HCT116 (cell line): Measurements from ENCODE around the gene ERBB3. TPM values are rescaled to one million over a fixed set of nuclear protein-coding genes. Genes with fewer than 3 reads are reported as not detected.

Source experiments
- ATAC-seq: fragments of 200-7000 bp; cut with Tn5 transposase; 2 replicates; pipeline ENCODE4 v1.9.1; 2020; ENCODE audit warnings: mild to moderate bottlenecking, moderate library complexity
- BruUV-seq: library from RNA; stranded (reverse); fragments of 400-500 nt; replicated peaks from 2 replicates; lab custom pipeline; 2021; lab: Mats Ljungman, UMichigan
- CTCF ChIA-PET: fragments of 300-600 bp; sonication (Branson Sonifier 250); formaldehyde crosslinking; loops from one replicate; lab custom pipeline; 2021; ENCODE audit warnings: antibody characterized with exemption; lab: Charles Lee
- POLR2A ChIA-PET: fragments of 300-600, 350-600 bp; sonication (Branson Sonifier 250); formaldehyde crosslinking; loops from one replicate; lab custom pipeline; 2021; ENCODE audit warnings: antibody characterized with exemption; lab: Charles Lee
- RAD21 ChIA-PET, 2 experiments: fragments of 300-600 bp; sonication (Branson Sonifier 250); formaldehyde crosslinking; loops; one replicate each; lab custom pipeline; 2023; ENCODE audit warnings: low total read pairs in 2 of 2; ENCODE audit not compliant: uncharacterized antibody in 2 of 2, unreplicated experiment in 2 of 2, low non-redundant PET in 1 of 2; lab: Charles Lee
- DNase-seq: peaks from one replicate; pipeline ENCODE4 v3.0.0-alpha.2; 2010; ENCODE audit warnings: low read depth, low spot score
- H2AFZ ChIP-seq: fragments of 200-600 bp; shearing (Covaris generic), sonication (generic); 2 replicates; pipeline ENCODE4 v1.6.1; 2017; ENCODE audit warnings: low read depth, mixed run types, mixed read lengths, antibody characterized with exemption, low read length; ENCODE audit not compliant: poor library complexity, severe bottlenecking
- H3K27ac ChIP-seq: 2 replicates; pipeline ENCODE4 v1.5.1; 2012; ENCODE audit warnings: low read depth, low read length
- H3K27me3 ChIP-seq: fragments of 200-600 bp; sonication (generic); 2 replicates; pipeline ENCODE4 v1.6.1; 2016; ENCODE audit warnings: mixed run types, low read length, mixed read lengths; ENCODE audit not compliant: insufficient read depth
- H3K36me3 ChIP-seq, 2 experiments: fragments of 200-500 bp in 1 of 2; fragments of 200-600 bp in 1 of 2; sonication (Bioruptor generic) in 1 of 2; sonication (generic) in 1 of 2; 2 replicates each; pipeline versions ENCODE4 v1.5.1 to v1.6.1; 2014 to 2016; ENCODE audit warnings: low read length in 2 of 2, inconsistent platforms in 1 of 2, mixed read lengths in 1 of 2, mixed run types in 1 of 2; ENCODE audit not compliant: insufficient read depth in 2 of 2, control insufficient read depth in 1 of 2
- H3K4me1 ChIP-seq, 2 experiments: fragments of 200-600 bp in 1 of 2; sonication (generic) in 1 of 2; 2 replicates each; pipeline versions ENCODE4 v1.5.1 to v1.6.1; 2012 to 2017; ENCODE audit warnings: low read length in 2 of 2, inconsistent platforms in 1 of 2, mild to moderate bottlenecking in 1 of 2, mixed read lengths in 1 of 2, mixed run types in 1 of 2, moderate library complexity in 1 of 2; ENCODE audit not compliant: insufficient read depth in 2 of 2, control insufficient read depth in 1 of 2
- H3K4me2 ChIP-seq: fragments of 200-600 bp; sonication (generic); 2 replicates; pipeline ENCODE4 v1.6.1; 2017; ENCODE audit warnings: mixed run types, low read length, mixed read lengths
- H3K4me3 ChIP-seq, 2 experiments: fragments of 200-600 bp in 1 of 2; sonication (generic) in 1 of 2; replicated peaks in 1 of 2; 2 replicates each; pipeline ENCODE4 v1.5.1; 2011 to 2016; ENCODE audit warnings: low read length in 2 of 2, control low read depth in 1 of 2, low read depth in 1 of 2, mild to moderate bottlenecking in 1 of 2, mixed read lengths in 1 of 2, mixed run types in 1 of 2
- H3K79me2 ChIP-seq: fragments of 200-600 bp; sonication (generic); 2 replicates; pipeline ENCODE4 v1.6.1; 2017; ENCODE audit warnings: mild to moderate bottlenecking, mixed run types, low read length, moderate library complexity, mixed read lengths; ENCODE audit not compliant: insufficient read depth
- H3K9ac ChIP-seq: fragments of 200-600 bp; sonication (generic); 2 replicates; pipeline ENCODE4 v1.6.1; 2016; ENCODE audit warnings: low read length, mixed read lengths
- H3K9me2 ChIP-seq: fragments of 200-600 bp; sonication (generic), shearing (Covaris generic); 2 replicates; pipeline ENCODE4 v1.6.1; 2017; ENCODE audit warnings: mixed run types, mild to moderate bottlenecking, moderate library complexity; ENCODE audit not compliant: insufficient read depth
- H3K9me3 ChIP-seq, 2 experiments: fragments of 200-500 bp in 1 of 2; fragments of 200-600 bp in 1 of 2; sonication (Bioruptor generic) in 1 of 2; sonication (generic) in 1 of 2; 2 replicates each; pipeline ENCODE4 v1.6.1; 2014 to 2017; ENCODE audit warnings: low read length in 2 of 2, mixed read lengths in 2 of 2, inconsistent platforms in 1 of 2, low read depth in 1 of 2, mild to moderate bottlenecking in 1 of 2, mixed run types in 1 of 2, moderate library complexity in 1 of 2; ENCODE audit not compliant: control insufficient read depth in 1 of 2, insufficient read depth in 1 of 2
- H4K20me1 ChIP-seq: fragments of 200-600 bp; sonication (generic), shearing (Covaris generic); 2 replicates; pipeline ENCODE4 v1.6.1; 2017; ENCODE audit warnings: mixed run types, mild to moderate bottlenecking, moderate library complexity; ENCODE audit not compliant: insufficient read depth
- CBX3 ChIP-seq: IDR thresholded peaks from 2 replicates; pipeline ENCODE4 v1.6.1; 2012; ENCODE audit warnings: low read depth
- CTCF ChIP-seq, 3 experiments: fragments of 200-600 bp in 1 of 3; sonication (generic) in 1 of 3; IDR thresholded peaks in 2 of 3; conservative IDR thresholded peaks in 1 of 3; 2 replicates each; pipeline ENCODE4 v1.5.1; 2012 to 2017; ENCODE audit warnings: low read depth in 2 of 3, low read length in 2 of 3, antibody characterized with exemption in 1 of 3, borderline replicate concordance in 1 of 3, control low read depth in 1 of 3, mild to moderate bottlenecking in 1 of 3, mixed read lengths in 1 of 3, mixed run types in 1 of 3, moderate library complexity in 1 of 3; ENCODE audit not compliant: insufficient read depth in 1 of 3
- FOSL1 ChIP-seq: IDR thresholded peaks from 2 replicates; pipeline ENCODE4 v1.6.1; 2012; ENCODE audit warnings: low read depth
- MAX ChIP-seq: IDR thresholded peaks from 2 replicates; pipeline ENCODE4 v1.6.1; 2012
- POLR2A ChIP-seq: IDR thresholded peaks from 2 replicates; pipeline ENCODE4 v1.7.0; 2011; ENCODE audit warnings: borderline replicate concordance; ENCODE audit not compliant: insufficient read depth, insufficient read length; ENCODE audit errors: extremely low read depth
- POLR2AphosphoS5 ChIP-seq: IDR thresholded peaks from 2 replicates; pipeline ENCODE4 v1.6.1; 2011; ENCODE audit warnings: mild to moderate bottlenecking, low read depth, low read length, moderate library complexity
- SIN3A ChIP-seq: IDR thresholded peaks from 2 replicates; pipeline ENCODE4 v1.6.1; 2012; ENCODE audit warnings: low read depth
- SP1 ChIP-seq: IDR thresholded peaks from 2 replicates; pipeline ENCODE4 v1.6.1; 2012; ENCODE audit warnings: low read depth
- SRF ChIP-seq: IDR thresholded peaks from 2 replicates; pipeline ENCODE4 v1.6.1; 2012; ENCODE audit warnings: low read depth
- TCF7L2 ChIP-seq: IDR thresholded peaks from 2 replicates; pipeline ENCODE4 v1.7.0; 2011; ENCODE audit warnings: borderline replicate concordance, inconsistent platforms; ENCODE audit not compliant: insufficient read depth, insufficient read length; ENCODE audit errors: extremely low read depth
- YY1 ChIP-seq: IDR thresholded peaks from 2 replicates; pipeline ENCODE4 v1.6.1; 2011; ENCODE audit warnings: low read length, low read depth, moderate library complexity, mild to moderate bottlenecking; ENCODE audit not compliant: insufficient replicate concordance; ENCODE audit errors: extremely low read depth
- ZBTB33 ChIP-seq: IDR thresholded peaks from 2 replicates; pipeline ENCODE4 v1.6.1; 2011; ENCODE audit warnings: mild to moderate bottlenecking, low read length, moderate library complexity; ENCODE audit not compliant: insufficient replicate concordance; ENCODE audit errors: extremely low read depth
- ZNF274 ChIP-seq: fragments of 200-500 bp; sonication (Bioruptor generic); IDR thresholded peaks from 2 replicates; pipeline ENCODE4 v1.6.1; 2014; ENCODE audit warnings: mild to moderate bottlenecking, low read depth, low read length, inconsistent platforms
- intact Hi-C: fragments of 100-400 bp; cut with micrococcal nuclease; formaldehyde crosslinking; loops from 2 replicates; pipeline ENCODE4 v1.10.0; 2022
- total RNA-seq: library from RNA; stranded (reverse); gene quantifications from one replicate; pipeline ENCODE4 v1.2.1, GENCODE V29; 2021; ENCODE audit not compliant: unreplicated experiment

ERBB3 gene
- total RNA-seq, 1 experiment from 2014 or later, result 39.7 TPM

DNA sequence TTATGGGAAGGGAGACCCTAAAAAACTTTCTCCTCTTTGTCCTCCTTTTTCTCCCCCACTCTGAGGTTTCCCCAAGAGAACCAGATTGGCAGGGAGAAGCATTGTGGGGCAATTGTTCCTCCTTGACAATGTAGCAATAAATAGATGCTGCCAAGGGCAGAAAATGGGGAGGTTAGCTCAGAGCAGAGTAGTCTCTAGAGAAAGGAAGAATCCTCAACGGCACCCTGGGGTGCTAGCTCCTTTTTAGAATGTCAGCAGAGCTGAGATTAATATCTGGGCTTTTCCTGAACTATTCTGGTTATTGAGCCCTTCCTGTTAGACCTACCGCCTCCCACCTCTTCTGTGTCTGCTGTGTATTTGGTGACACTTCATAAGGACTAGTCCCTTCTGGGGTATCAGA lies 42.8 kb upstream of the ERBB3 start:
- ATAC-seq, result no peak
- no peak overlapping the region for H3K4me2 ChIP-seq
- H2AFZ ChIP-seq, result no peak overlapping the region
- H3K4me3 ChIP-seq, result no peak overlapping the region
- H3K79me2 ChIP-seq, result peaks cover 4% of the 10 kb centered on the region
- H3K36me3 ChIP-seq, result no peaks in the 10 kb centered on the region; a peak in 1 of 4 replicates
- H3K4me1 ChIP-seq, result peaks cover 9 to 14% of the 10 kb centered on the region in 2 experiments
- no peak overlapping the region for H3K27ac ChIP-seq
- TF ChIP-seq YY1 (no peak), CTCF (IDR thresholded peaks at IDR 0.05 in 2 of 3, conservative IDR thresholded peaks at IDR 0.05 in 1 of 3; ENCODE audit: borderline replicate concordance in 1 of 3, insufficient read depth in 1 of 3, low read depth in 2 of 3, low read length in 2 of 3) (no peak), SIN3A (no peak), TCF7L2 (no peak), FOSL1 (no peak), SP1 (no peak), ZNF274 (no peak), POLR2A (no peak), POLR2AphosphoS5 (no peak), CBX3 (no peak), MAX (no peak), ZBTB33 (no peak), SRF (no peak)
- ChIA-PET RAD21 (no interaction called here), POLR2A (no interaction called here), CTCF (interaction anchor here (0.9 to 2.2 kb wide), 2 partner anchors 8 to 298 kb away, joined by 3 to 7 read pairs; no protein-coding TSS in a partner anchor)
- H4K20me1 ChIP-seq, result no peaks in the 10 kb centered on the region
- DNase-seq, result no peak
- no peak overlapping the region for H3K9ac ChIP-seq
- intact Hi-C loops, result no loop called here
- H3K9me2 ChIP-seq, result no peaks in the 10 kb centered on the region
- H3K9me3 ChIP-seq, result no peaks in the 10 kb centered on the region
- no TSS peak for BruUV-seq
- H3K27me3 ChIP-seq, result no peaks in the 10 kb centered on the region
